DLD1 (cell line): ENCODE data around the gene FHIT.

Source experiments
- in situ Hi-C: cut with HindIII; loops from 2 replicates; pipeline ENCODE4 v1.10.0; 2017; ENCODE audit warnings: low sequenced_read_pairs

The FHIT gene

DNA sequence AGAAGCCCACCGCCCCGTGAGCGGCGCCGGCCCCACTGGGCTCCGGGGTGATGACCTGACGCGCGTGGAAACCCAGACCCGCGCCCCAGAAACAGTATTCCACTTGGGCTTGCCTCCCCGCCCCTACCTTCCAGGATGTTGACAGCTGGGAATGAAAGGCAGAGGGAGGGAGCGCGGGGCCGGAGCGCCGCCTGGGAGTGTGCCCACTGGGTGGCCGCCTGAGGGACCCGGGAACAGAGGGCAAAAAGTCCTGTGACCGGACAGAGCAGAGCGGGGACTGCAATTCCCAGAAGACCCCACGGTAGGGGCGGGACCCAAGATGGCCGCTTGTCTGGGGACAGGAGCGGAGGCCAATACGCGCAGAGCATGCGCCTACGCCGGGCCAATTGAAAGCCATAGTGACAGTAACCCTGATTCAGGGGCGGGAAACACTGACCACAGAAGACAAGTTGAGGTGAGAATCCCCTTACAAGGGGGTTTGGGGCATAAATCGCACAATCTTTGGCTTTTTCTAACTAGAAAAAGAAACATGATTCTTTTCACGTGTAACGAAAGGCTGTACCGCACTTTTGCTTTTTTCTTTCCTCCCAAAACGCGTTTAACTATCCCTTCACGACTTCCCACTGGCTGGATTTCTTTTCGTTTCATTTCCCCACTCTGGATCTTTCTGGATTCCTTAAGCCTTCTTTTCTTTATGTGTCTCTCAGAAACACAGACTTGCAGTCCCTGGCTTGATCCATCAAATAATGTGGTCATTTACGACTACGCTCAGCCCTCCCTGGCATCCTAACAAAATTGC lies at the start of gene FHIT:
Gene FHIT (minus strand): TSS at position 279 of the 799 bp plus-strand sequence.
- in situ Hi-C loops = no loop called here

DNA sequence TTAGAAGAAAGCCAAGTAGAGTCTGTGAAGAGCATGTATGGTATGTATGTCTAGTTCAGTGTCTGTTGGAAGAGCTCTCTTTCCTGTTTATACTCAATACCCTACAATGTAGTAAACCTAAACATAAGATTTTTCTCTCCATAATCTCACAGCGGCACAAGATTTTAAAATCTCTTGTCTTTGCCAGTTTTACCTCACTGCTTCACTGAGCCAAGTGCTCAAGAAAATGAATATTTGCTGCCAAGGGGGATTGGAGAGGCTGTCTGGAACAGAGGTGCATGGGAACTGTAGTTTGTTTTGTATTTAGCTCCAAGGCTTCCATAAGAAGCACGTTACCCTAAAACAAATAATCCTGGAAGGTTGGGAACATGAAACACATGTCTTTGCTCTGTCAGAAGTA lies 49.5 kb upstream of the FHIT start:
- in situ Hi-C loops = no loop called here

DNA sequence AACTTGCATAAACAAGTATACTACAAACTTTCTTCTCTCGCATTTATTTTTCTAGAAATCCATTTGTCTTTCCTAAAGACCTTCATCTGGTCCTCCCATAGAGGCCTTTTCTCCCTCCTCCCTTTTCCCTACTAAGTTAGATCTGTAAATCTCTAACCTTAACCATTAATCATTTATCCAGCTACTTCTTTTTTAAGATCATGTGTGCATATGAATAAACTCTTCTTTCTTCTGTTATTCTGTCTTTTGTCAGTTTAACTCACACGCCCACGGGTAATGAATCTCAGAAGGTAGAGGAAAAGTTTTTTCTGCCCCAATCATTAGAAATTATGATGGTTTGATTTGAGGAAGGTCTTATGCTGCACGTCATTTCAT lies 48.7 kb upstream of the FHIT start:
- in situ Hi-C loops = no loop called here

DNA sequence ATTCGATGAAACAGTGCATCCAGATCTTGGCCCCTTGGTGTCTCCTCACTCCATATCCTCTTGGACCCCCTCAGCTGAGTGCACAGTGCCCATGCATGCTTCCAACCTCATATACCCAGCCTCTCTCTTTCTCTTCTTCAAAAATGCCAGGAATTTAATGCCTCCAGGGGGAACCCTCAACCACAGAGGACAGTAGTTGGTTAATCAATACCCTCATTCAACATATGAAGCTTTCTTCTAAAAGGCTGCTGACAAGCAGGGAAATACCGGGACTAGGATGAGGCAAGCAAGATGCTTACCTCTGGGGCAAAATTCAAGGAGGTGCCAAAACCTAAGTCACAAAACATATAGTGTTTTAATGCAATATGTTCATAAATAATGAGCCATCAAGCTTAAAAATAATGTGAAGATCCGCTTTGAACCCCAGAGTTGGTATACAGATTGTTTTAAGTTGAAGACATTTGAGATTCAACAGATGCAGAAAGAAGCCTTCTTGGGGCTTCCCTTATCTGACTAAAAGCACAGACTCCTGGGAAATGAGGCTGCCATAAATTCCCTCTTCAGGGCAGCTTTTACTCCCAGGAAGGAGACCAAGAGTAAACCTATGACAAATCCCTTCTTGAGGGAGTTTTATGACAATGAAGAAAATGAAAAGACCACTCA lies 48.2 kb upstream of the FHIT start:
- in situ Hi-C loops = no loop called here

- in situ Hi-C loops = no loop called here
Observed at GRCh38 chr3:61297821-61298220, 46.6 kb upstream of the FHIT start.

- in situ Hi-C loops = no loop called here
Observed at GRCh38 chr3:61288446-61288845, 37.2 kb upstream of the FHIT start.

- in situ Hi-C loops = no loop called here
Observed at GRCh38 chr3:61283876-61284275, 32.6 kb upstream of the FHIT start.

DNA sequence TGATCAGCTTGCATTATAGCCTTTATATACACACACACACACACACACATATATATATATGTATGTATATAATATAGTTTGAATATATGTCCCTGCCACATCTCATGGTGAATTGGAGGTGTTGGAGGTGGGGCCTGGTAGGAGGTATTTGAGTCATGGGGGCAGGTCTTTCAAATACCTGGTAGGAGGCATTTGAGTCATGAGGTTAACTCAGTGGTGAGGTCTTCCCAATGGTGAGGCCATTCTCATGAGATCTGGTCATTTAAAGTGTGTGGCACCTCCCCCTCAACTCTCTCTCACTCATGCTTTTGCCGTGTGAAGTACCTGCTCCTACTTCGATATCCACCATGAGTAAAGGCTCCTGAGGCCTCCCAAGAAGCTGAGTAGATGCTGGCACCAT lies 27.5 kb upstream of the FHIT start:
- in situ Hi-C loops = no loop called here

- in situ Hi-C loops = no loop called here
Observed at GRCh38 chr3:61277411-61277810, 26.2 kb upstream of the FHIT start.

DNA sequence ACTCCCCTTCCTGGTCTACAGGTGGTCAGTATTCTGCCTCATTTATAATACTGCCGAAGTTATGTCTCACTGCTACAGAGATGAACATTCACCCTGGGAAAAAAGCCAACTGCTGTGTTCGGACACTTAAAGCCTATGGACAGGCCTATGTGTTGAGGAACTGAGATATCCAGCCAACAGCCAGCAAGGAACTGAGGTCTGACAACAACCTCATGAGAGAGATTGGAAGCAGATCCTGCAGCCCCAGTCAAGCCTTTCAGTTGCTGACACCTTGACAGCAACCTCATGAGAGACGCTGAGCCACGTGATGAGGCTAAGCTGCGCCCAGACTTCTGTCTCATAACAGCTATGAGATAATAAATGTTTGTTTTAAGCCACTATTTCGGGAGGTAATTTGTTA lies 18.2 kb upstream of the FHIT start:
- in situ Hi-C loops = no loop called here

GRCh38 chr3:61268644-61269043 lies 17.4 kb upstream of the FHIT start:
- in situ Hi-C loops = no loop called here

DNA sequence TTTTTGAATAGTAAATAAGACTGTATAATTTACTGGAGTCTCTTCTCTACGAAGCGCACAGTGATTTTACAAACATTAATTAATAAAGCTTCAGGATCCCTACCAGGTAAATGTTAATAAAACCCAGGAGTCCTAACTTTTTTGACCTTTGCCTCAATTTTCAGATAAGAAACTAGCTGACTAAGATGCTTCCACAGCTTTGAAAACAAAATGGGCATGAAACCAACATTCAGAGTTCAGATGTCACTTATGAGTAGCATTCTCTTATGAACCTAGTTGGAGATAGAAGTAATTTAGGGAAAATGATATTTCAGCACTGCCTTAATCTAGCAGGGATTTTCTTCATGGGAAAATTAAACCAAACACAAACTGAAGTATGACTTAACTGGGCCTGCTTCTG lies 13.0 kb upstream of the FHIT start:
- in situ Hi-C loops = no loop called here

DNA sequence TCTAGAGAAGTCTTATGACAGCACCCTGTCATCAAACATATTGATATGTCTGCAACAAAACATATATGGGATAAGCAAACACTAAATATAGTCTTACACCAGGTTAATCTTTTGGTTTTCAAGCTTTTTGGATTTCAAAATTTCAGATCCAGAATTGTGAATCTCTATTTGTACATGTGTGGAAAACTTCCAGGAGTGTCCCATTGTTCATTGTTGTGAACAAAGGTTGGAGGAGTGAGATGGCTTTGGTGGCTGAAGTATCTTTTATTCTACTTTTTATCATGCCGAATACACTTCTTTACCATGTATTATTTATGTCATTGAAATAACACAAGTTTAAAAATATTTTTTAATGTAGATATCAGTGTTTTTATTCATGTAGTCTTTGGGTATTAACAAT lies 5.9 kb upstream of the FHIT start:
- in situ Hi-C loops = no loop called here

GRCh38 chr3:61253756-61254155 lies 2.5 kb upstream of the FHIT start:
- in situ Hi-C loops = no loop called here

DNA sequence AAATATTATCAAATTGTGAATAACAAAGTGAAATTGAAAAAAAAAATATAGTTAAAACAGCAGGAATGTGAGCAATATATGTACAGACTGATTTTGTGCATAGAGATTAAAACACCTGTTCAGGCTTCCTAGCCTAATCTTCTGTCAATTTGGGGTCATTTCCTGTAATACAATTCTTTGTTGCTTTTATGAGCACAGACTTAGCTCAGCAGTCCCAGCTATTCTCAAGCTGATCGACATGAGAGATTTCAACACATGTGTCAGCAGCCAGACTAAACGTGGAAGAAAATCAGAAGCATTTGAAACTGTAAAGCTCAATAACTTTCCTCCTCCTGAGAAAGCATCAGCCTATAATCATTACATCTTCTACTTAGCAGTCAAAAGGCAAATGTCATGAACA lies 1.6 kb upstream of the FHIT start:
- in situ Hi-C loops = no loop called here

DNA sequence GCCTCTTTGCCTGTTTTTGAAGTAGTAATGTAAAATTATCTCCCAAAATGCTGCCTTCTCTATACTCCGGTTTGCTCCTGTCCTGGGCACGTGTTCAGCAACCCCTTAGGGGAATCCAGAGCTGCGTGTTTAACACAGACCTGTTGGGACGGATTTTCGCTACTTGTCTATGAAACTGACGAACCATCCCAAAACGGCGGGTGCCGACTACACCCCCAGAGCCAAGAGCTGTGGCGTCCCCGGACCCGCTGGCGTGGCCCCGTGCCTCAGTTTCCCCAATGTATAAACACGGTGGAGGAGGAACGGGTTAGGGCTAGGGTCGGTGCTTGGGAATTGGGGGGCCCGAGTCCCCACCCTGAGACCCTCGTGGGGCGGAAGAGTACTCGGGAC lies 473 bp downstream of the FHIT start:
- in situ Hi-C loops = no loop called here

DNA sequence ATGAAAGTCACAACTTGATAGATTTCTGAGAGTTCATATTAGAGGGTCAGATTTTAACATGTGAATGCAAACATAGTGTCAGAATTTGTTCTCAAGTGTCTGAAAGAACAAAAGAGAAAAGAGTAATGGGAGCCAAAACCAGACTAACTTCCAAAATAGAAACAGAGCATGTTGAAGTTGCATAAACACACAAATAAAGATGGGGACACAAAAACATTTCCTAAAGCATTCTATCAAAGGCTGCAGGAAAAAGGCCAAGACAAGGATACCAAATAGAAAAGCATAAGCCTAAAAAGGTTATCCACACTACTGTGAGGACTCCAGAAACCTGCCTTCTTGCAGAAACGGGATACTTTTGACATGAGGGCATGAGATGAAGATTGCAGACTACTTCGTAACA lies 2.8 kb downstream of the FHIT start:
- in situ Hi-C loops = no loop called here

GRCh38 chr3:61247191-61247590 lies 4.1 kb downstream of the FHIT start:
- in situ Hi-C loops = no loop called here

DNA sequence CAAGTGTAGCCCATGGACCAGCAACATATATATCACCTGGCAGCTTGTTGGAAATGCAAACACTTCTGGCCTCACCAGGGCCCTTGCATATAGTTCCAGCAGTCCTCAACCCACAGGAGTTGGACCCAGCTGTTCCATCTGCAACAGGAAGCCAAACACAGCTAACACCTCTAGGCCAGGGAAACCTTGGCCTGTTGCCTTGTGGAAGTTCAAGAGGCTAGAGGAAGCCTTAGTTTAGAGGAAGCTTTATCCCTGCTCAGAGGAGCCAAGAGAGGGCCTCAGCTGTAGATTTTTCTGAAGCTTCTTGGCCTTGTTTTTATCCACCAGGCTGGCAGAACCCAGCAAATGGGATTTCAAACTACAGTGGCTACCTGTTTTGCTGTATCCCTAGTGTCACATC lies 11.4 kb downstream of the FHIT start:
- in situ Hi-C loops = no loop called here

- in situ Hi-C loops = no loop called here
Observed at GRCh38 chr3:61237858-61238257, 13.4 kb downstream of the FHIT start.

DNA sequence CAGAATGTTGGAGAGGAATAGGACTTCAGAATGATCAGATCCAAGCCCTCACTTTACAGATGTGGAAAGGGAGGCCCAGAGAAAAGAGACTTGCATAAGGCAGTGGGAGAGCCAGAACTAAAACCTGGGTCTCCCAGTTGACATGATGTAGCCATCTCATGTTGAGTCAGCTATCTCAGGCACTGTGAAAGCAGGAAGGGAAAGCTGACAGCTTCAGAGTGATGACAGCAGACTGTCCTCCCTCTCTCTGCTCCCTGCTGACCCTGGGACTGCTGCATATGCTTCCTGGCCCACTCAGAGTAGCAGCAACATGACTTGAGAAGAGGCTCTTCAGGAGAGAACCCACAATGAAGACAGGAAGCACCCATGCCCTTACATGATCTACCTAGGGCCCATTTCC lies 14.7 kb downstream of the FHIT start:
- in situ Hi-C loops = no loop called here

DNA sequence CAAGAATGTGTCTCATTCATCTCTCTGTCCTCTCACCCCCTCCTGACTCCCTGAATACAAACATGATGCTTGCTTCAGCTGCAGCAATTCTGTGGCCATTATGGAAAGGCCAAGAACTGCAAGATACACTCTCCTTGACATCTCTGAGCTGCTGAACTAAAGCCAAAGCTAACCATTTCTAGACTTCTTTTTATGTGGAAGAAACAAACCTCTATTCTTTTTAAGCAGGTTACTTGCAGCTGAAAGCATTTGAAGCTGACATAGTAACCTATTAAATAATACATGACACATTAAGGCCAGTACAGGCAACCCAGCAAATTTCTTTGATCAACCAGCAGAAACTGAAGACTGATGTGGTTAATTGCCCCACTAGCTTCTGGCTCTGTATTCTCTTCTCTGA lies 17.5 kb downstream of the FHIT start:
- in situ Hi-C loops = no loop called here

DNA sequence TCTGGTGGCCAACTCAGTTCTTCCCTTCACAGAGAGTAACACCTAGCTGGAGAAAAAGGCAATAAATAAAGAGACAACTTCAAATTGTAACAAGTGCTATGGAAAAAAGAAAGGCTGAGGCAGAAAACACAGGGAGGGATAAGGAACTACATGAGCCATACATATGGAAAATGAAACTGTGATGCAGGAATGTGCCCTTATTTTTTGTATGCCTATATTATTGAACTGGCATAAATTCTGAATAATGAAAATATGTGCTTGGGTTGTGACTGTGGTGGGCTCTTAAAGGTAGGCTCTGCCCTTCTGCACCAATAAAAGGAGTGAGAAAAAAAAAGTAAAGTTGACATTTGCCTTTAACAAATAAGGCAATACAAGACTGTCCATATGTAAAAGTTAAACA lies 19.6 kb downstream of the FHIT start:
- in situ Hi-C loops = no loop called here
